ENCODE data around the gene TMEM270.

DNA sequence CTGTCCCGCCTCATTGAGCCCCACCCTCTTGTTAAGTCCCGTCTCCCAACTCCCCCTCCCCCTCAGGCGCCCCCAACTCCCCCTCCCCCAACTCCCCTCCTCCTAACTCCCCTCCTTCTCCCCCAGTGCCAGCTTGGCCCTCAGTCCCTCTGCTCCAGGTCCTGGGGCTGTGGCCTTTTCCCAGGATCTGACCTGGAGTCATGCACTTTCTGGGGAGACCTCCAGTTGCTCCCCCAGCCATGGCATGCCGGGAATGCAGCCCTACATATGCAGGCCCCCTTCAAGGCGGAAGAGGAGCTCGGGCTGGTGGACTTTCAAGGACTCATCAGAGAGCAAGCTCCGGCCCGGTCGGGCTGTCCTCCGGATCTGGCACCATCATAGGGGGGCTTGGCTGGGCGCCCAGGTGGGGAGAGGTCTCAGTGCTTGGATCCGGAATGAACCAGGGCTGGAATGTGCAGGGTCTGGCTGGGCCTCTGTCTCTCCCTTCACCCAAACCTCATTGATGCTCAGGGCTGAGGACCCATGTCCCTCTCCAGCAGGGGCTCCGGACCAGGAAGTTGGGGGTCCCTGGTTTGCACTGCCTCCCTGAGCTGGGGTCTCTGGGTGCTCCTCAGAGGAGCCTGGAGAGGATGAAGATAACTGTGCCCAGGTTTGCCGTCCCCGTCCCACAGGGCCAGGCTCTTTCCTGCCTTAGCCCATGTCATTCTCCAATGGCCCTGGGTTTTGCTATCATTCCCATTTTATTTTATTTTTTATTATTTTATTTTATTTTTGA is 41.1 kb downstream of the TMEM270 start:
- TF ChIP-seq, protein P1, sequence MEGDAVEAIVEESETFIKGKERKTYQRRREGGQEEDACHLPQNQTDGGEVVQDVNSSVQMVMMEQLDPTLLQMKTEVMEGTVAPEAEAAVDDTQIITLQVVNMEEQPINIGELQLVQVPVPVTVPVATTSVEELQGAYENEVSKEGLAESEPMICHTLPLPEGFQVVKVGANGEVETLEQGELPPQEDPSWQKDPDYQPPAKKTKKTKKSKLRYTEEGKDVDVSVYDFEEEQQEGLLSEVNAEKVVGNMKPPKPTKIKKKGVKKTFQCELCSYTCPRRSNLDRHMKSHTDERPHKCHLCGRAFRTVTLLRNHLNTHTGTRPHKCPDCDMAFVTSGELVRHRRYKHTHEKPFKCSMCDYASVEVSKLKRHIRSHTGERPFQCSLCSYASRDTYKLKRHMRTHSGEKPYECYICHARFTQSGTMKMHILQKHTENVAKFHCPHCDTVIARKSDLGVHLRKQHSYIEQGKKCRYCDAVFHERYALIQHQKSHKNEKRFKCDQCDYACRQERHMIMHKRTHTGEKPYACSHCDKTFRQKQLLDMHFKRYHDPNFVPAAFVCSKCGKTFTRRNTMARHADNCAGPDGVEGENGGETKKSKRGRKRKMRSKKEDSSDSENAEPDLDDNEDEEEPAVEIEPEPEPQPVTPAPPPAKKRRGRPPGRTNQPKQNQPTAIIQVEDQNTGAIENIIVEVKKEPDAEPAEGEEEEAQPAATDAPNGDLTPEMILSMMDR (IDR thresholded peaks at IDR 0.05): no peak
- TF ChIP-seq POLR2AphosphoS5 (IDR thresholded peaks at IDR 0.05) (no peak), POLR2A (IDR thresholded peaks at IDR 0.05) (no peak)
